ENCODE results near the gene TMEM138. TPM values are rescaled to one million over a fixed set of nuclear protein-coding genes. Genes with fewer than 3 reads are reported as not detected.
A peak's percentile ranks its signal among the peaks of the same experiment; 100 is the strongest.

Gene TMEM138
- total and polyA plus RNA-seq, 2 donors: 25.5 to 34.3 TPM

DNA sequence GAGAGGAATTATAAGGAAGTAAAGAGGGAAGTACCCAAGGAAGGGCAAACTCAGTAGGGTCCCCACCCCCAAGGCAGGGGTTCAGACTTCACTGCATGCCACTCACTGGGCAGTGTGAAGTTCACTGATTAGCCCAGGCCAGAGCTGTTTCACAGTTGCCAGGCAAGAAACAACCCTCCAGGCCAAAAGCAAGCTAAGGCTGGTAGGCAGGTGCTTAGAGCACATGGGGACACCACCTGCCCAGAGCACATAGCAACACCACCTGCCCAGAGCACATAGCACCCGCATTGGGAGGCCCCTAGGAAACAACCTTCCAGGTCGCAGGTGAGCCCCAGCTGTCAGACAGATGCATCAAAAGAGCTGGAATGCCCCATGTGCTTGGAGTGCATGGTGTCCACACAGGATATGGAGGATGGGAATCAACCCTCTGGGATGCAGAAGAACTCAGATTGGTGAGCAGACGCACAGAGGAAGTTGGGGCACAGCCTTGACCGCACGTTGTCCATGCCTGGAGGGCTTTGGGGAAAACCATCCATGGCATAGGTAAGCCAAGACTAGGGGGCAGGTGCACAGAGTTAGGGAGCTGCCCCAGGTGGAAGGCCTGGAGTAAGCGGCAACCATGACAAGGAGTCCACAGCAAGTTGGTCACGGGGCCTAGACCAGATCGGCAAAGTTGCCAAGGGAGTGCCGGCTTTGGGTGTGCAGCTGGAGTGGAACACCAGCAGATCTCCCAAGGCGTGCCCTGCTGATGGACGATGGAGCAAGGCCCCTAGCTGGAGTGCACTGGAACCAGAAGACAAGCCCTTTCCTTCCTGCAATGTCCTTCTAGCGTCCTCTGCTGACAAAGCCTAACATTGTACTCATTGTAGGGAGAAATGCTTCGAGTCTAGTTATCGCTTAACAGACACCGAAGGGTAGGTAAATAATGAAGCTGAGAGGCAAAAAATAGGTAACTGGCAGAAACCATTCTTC is 22.4 kb downstream of the TMEM138 start:
- DNase-seq (ENCODE audit: extremely low spot score): no peak
- WGBS: 88% methylated on average over 15 of the region's 15 CpGs
- H3K36me3 ChIP-seq (ENCODE audit: insufficient read depth): no peaks in the 10 kb centered on the region
- H3K4me1 ChIP-seq (ENCODE audit: insufficient read depth): no peaks in the 10 kb centered on the region
- H3K27ac ChIP-seq (ENCODE audit: low read depth): no peak overlapping the region
- H3K4me3 ChIP-seq (ENCODE audit: low read depth, low read length): no peak overlapping the region

GRCh38 chr11:61390161-61390560 is 28.0 kb downstream of the TMEM138 start:
- no peak overlapping the region for H3K27ac ChIP-seq (ENCODE audit: low read depth)
- no peak for DNase-seq (ENCODE audit: extremely low spot score)
- no peaks in the 10 kb centered on the region for H3K36me3 ChIP-seq (ENCODE audit: insufficient read depth)
- H3K4me3 ChIP-seq (ENCODE audit: low read depth, low read length): no peak overlapping the region
- WGBS: 63% methylated on average over 1 of the region's 1 CpG
- no peaks in the 10 kb centered on the region for H3K4me1 ChIP-seq (ENCODE audit: insufficient read depth)

DNA sequence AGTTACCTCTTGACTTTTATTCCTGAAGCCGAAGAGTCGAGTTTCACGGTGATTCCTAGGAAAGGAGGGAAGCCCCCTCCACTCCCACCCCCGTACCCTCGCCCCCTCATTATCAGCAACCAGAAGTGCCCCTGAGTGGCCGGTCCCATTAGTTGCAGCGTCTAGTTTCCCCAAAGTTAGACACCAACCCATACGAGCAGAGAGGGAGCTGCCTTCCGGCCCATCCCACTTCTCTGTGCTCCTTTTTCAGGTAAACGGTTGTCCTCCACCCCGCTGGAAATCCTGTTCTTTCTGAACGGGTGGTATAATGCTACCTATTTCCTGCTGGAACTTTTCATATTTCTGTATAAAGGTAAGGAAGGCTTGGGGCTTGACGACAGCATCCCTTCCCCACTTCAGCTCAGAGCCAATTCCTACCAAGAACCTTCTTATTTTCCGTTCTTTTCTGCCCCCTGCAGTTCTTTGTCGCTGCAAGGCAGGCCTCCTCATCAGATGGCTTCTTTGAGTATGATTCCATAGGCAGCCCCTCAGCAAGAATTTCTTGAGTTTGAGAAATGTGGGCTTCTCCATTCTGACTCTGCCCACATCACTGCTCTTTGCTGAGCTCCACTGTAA is 30.9 kb downstream of the TMEM138 start:
- DNase-seq (ENCODE audit: extremely low spot score): no peak
- Histone ChIP-seq H3K27ac (ENCODE audit: low read depth) (no peak overlapping the region), H3K36me3 (ENCODE audit: insufficient read depth) (no peaks in the 10 kb centered on the region), H3K4me3 (ENCODE audit: low read depth, low read length) (peak overlapping the region; percentile 81), H3K4me1 (ENCODE audit: insufficient read depth) (no peaks in the 10 kb centered on the region)
- 2% methylated on average over 15 of the region's 15 CpGs for WGBS

GRCh38 chr11:61401173-61401572 is 39.0 kb downstream of the TMEM138 start:
- no peak for DNase-seq (ENCODE audit: extremely low spot score)
- WGBS: 91% methylated on average over 2 of the region's 2 CpGs
- Histone ChIP-seq H3K4me3 (ENCODE audit: low read depth, low read length) (no peak overlapping the region), H3K36me3 (ENCODE audit: insufficient read depth) (peaks cover 11% of the 10 kb centered on the region), H3K27ac (ENCODE audit: low read depth) (no peak overlapping the region), H3K4me1 (ENCODE audit: insufficient read depth) (no peaks in the 10 kb centered on the region)

GRCh38 chr11:61401573-61401972 is 39.4 kb downstream of the TMEM138 start:
- DNase-seq (ENCODE audit: extremely low spot score): no peak
- 86% methylated on average over 2 of the region's 2 CpGs for WGBS
- no peaks in the 10 kb centered on the region for H3K4me1 ChIP-seq (ENCODE audit: insufficient read depth)
- no peak overlapping the region for H3K4me3 ChIP-seq (ENCODE audit: low read depth, low read length)
- no peak overlapping the region for H3K27ac ChIP-seq (ENCODE audit: low read depth)
- H3K36me3 ChIP-seq (ENCODE audit: insufficient read depth): peaks cover 11% of the 10 kb centered on the region

DNA sequence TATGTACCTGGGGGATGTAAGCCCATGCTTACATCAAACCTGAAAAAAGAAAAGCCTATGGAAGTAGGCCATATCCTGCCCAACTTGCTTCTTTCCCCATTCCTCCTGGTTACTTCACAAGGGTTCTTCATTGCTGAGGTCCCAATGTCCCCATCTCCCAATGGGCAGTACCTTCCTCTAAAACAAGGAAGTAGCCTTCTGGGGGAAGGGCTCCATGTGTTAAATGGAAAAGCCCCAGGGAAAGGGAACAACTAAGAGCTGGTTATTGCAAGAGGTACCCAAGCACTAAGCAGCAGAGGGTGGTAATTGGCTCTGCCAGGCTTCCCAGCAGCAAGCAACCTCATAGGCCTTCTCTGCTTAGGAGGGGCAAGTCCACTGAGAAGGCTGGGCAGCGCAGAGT is 41.5 kb downstream of the TMEM138 start:
- no peak for DNase-seq (ENCODE audit: extremely low spot score)
- 98% methylated on average over 1 of the region's 1 CpG for WGBS
- Histone ChIP-seq H3K4me3 (ENCODE audit: low read depth, low read length) (no peak overlapping the region), H3K27ac (ENCODE audit: low read depth) (no peak overlapping the region), H3K36me3 (ENCODE audit: insufficient read depth) (peaks cover 8% of the 10 kb centered on the region), H3K4me1 (ENCODE audit: insufficient read depth) (no peaks in the 10 kb centered on the region)

DNA sequence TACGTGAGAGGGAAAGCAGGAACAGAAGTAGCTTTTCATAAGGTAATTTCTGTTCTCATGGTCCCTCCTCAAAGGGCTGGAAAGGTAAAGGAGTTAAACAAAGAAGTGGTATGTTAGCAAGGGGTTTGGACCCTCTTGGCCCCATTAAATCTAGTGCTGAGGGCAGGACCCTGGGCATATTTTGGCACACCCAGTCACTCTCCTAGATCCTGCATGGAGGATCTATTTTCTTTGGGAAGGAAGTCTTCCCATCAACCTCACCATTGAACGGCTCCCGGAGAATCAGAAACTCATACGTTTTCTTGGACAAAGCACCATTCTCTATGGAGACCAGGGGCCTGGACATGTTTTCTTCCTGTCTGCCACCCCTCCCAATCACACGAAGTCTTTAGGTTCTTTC is 41.9 kb downstream of the TMEM138 start:
- 79% methylated on average over 5 of the region's 5 CpGs for WGBS
- no peak for DNase-seq (ENCODE audit: extremely low spot score)
- Histone ChIP-seq H3K36me3 (ENCODE audit: insufficient read depth) (peaks cover 8% of the 10 kb centered on the region), H3K4me1 (ENCODE audit: insufficient read depth) (no peaks in the 10 kb centered on the region), H3K4me3 (ENCODE audit: low read depth, low read length) (no peak overlapping the region), H3K27ac (ENCODE audit: low read depth) (no peak overlapping the region)

DNA sequence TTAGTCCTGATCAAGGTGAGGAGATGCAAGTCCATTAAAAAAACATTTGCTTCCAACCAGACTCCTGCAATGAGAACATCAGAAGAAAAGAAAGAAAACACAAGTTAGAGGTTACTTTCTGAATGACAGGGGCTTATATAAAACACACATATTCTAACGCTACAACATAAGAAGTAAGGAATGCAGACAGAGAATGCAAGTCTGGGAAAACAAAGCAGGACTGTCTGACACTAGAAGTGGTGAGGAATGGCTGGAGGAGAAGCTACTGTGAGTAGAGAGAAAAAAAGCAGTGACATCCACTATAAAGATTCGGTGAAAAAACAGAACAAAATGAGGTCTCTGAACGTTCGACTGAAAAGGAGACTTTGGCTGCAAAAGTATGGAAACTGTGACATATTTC is 42.5 kb downstream of the TMEM138 start:
- H3K27ac ChIP-seq (ENCODE audit: low read depth): no peak overlapping the region
- WGBS: 67% methylated on average over 4 of the region's 4 CpGs
- H3K4me1 ChIP-seq (ENCODE audit: insufficient read depth): no peaks in the 10 kb centered on the region
- no peak overlapping the region for H3K4me3 ChIP-seq (ENCODE audit: low read depth, low read length)
- H3K36me3 ChIP-seq (ENCODE audit: insufficient read depth): peaks cover 8% of the 10 kb centered on the region
- no peak for DNase-seq (ENCODE audit: extremely low spot score)

DNA sequence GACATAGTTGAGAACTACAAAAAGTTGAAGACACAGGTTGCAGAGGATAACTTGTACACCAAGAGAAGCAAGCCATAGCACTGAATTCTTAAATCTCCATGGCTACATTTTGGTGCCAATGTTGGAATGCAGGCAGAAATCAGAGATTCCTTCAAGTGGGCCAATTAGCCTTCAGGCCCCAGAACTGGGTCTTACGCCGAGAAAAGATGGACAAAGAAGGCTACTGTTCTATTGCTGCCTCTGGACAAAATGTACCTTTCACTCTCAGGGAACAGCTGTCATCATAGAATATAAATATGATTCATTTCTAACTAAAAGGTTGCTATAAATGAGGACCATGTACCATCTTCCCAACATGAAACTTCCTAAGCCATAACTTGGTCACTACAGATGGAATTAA is 43.9 kb downstream of the TMEM138 start:
- Histone ChIP-seq H3K4me3 (ENCODE audit: low read depth, low read length) (no peak overlapping the region), H3K4me1 (ENCODE audit: insufficient read depth) (no peaks in the 10 kb centered on the region), H3K36me3 (ENCODE audit: insufficient read depth) (peaks cover 10% of the 10 kb centered on the region), H3K27ac (ENCODE audit: low read depth) (no peak overlapping the region)
- DNase-seq (ENCODE audit: extremely low spot score): no peak
- WGBS: 92% methylated on average over 2 of the region's 2 CpGs

DNA sequence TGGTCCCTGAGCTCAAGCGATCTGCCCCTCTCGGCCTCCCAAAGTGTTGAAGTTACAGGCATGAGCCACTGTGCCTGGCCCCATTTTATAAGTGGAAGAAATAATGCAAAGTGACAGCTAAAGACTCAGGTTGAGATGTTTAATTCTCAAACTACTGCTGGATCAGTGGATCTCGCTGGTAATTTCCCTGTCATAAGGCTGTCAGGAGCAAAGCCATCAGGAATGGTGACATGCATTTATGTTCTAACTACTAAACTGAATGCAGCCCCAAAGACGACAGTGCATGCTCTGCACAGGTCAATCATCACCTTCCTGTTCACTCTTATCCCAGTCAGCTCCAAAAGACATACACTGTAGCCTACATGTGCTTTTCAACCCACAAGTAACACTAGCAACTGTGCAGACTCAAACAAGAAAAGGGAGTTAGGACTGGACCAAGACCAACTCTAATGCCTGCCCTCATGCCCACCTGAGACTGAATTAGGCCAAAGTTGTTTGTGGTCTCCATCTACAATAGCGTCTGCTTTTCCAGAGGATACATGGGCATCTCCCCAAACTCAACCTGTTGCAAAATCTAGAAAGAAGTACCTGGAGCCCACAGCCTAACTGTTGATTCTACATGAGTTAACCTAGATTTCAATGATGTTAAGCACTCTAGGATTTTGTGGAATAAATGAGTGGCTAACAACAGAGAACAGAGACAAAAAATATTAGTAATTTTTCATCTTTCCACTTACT is 45.0 kb downstream of the TMEM138 start:
- H3K4me1 ChIP-seq (ENCODE audit: insufficient read depth): no peaks in the 10 kb centered on the region
- DNase-seq (ENCODE audit: extremely low spot score): no peak
- no peak overlapping the region for H3K27ac ChIP-seq (ENCODE audit: low read depth)
- H3K36me3 ChIP-seq (ENCODE audit: insufficient read depth): peaks cover 10% of the 10 kb centered on the region
- 90% methylated on average over 5 of the region's 5 CpGs for WGBS
- no peak overlapping the region for H3K4me3 ChIP-seq (ENCODE audit: low read depth, low read length)

GRCh38 chr11:61411589-61411988 is 49.4 kb downstream of the TMEM138 start:
- WGBS: 81% methylated on average over 9 of the region's 9 CpGs
- no peak for DNase-seq (ENCODE audit: extremely low spot score)
- Histone ChIP-seq H3K4me1 (ENCODE audit: insufficient read depth) (no peaks in the 10 kb centered on the region), H3K4me3 (ENCODE audit: low read depth, low read length) (no peak overlapping the region), H3K36me3 (ENCODE audit: insufficient read depth) (peaks cover 8% of the 10 kb centered on the region), H3K27ac (ENCODE audit: low read depth) (no peak overlapping the region)

- DNase-seq (ENCODE audit: extremely low spot score): no peak
- Histone ChIP-seq H3K27ac (ENCODE audit: low read depth) (no peak overlapping the region), H3K36me3 (ENCODE audit: insufficient read depth) (peaks cover 11% of the 10 kb centered on the region), H3K4me3 (ENCODE audit: low read depth, low read length) (no peak overlapping the region), H3K4me1 (ENCODE audit: insufficient read depth) (no peaks in the 10 kb centered on the region)
- WGBS: 77% methylated on average over 3 of the region's 3 CpGs
These were observed 51.3 kb downstream of the TMEM138 start for GRCh38 chr11:61413496-61413895.

- Histone ChIP-seq H3K4me3 (ENCODE audit: low read depth, low read length) (no peak overlapping the region), H3K36me3 (ENCODE audit: insufficient read depth) (peaks cover 11% of the 10 kb centered on the region), H3K4me1 (ENCODE audit: insufficient read depth) (no peaks in the 10 kb centered on the region), H3K27ac (ENCODE audit: low read depth) (no peak overlapping the region)
- DNase-seq (ENCODE audit: extremely low spot score): no peak
- WGBS: 78% methylated on average over 2 of the region's 2 CpGs
These were observed 52.4 kb downstream of the TMEM138 start for GRCh38 chr11:61414547-61414946.
